K562 (cell line): ENCODE results near the gene CFAP107. TPM values are rescaled to one million over a fixed set of nuclear protein-coding genes. Genes with fewer than 3 reads are reported as not detected.

Source experiments
- ATAC-seq: fragments of 200-7000 bp; cut with Tn5 transposase; 3 replicates; pipeline ENCODE4 v1.9.1; 2020; ENCODE audit warnings: moderate library complexity
- BruUV-seq: library from RNA; stranded (reverse); fragments of 400-500 nt; replicated peaks from 2 replicates; lab custom pipeline; 2021; lab: Mats Ljungman, UMichigan
- CTCF ChIA-PET: fragments of 300-600 bp; formaldehyde crosslinking; extraction: SDS; loops from one replicate; lab custom pipeline; 2021; ENCODE audit warnings: low intra/inter-chr PET ratio; lab: Yijun Ruan, JAX
- POLR2A ChIA-PET: fragments of 300-600, 350-650 bp; sonication (Branson Sonifier 250); formaldehyde crosslinking; extraction: SDS; loops from one replicate; lab custom pipeline; 2021; ENCODE audit warnings: antibody characterized with exemption, inconsistent platforms; lab: Yijun Ruan, JAX
- DNase-seq, 4 experiments: peaks; one replicate each; pipeline versions ENCODE4 v3.0.0 to v3.0.0-alpha.2; 2011 to 2018; ENCODE audit warnings: low spot score in 3 of 4, mixed read lengths in 3 of 4; ENCODE audit errors: extremely low read depth in 1 of 4
- FAIRE-seq: peaks from 2 replicates; lab custom pipeline; 2011; peaks lifted over from hg19 to GRCh38; lab: Jason Lieb, UNC
- H2AFZ ChIP-seq: 2 replicates; pipeline ENCODE4 v1.6.0; 2011; ENCODE audit warnings: low read depth, low read length, control low read depth, inconsistent platforms
- H3K27ac ChIP-seq: fragments of 200-600 bp; 3 replicates; pipeline ENCODE4 v1.8.0; 2011; ENCODE audit warnings: low read depth, mild to moderate bottlenecking, control low read depth, inconsistent platforms, low read length, moderate library complexity, mixed read lengths; ENCODE audit errors: extremely low read depth
- H3K27me3 ChIP-seq, 2 experiments: fragments of 300-600 bp in 1 of 2; 2 replicates in 1 of 2; 3 replicates in 1 of 2; pipeline versions ENCODE4 v1.6.0 to v1.8.0; 2011; ENCODE audit warnings: inconsistent platforms in 2 of 2, low read length in 2 of 2, mild to moderate bottlenecking in 1 of 2, mixed read lengths in 1 of 2, moderate library complexity in 1 of 2; ENCODE audit not compliant: control insufficient read depth in 2 of 2, insufficient read depth in 2 of 2
- H3K36me3 ChIP-seq: fragments of 300-600 bp; 3 replicates; pipeline ENCODE4 v1.8.0; 2011; ENCODE audit warnings: mild to moderate bottlenecking, low read length, inconsistent platforms; ENCODE audit not compliant: control insufficient read depth, insufficient read depth
- H3K4me1 ChIP-seq, 2 experiments: fragments of 200-600 bp in 1 of 2; replicated peaks in 1 of 2; 2 replicates in 1 of 2; 3 replicates in 1 of 2; pipeline versions ENCODE4 v1.5.1 to v1.8.0; 2011; ENCODE audit warnings: inconsistent platforms in 2 of 2, low read length in 2 of 2, mild to moderate bottlenecking in 1 of 2, mixed read lengths in 1 of 2, moderate library complexity in 1 of 2; ENCODE audit not compliant: control insufficient read depth in 2 of 2, insufficient read depth in 2 of 2
- H3K4me2 ChIP-seq: 2 replicates; pipeline ENCODE4 v1.6.1; 2011; ENCODE audit warnings: low read length, control low read depth, inconsistent platforms, mixed read lengths; ENCODE audit not compliant: insufficient read depth
- H3K4me3 ChIP-seq: fragments of 200-600 bp; sonication (generic), shearing (Covaris generic); 2 replicates; pipeline ENCODE4 v1.5.1; 2016; ENCODE audit warnings: control low read depth, inconsistent platforms
- H3K79me2 ChIP-seq: fragments of 200-600 bp; 3 replicates; pipeline ENCODE4 v1.8.0; 2011; ENCODE audit warnings: low read length, inconsistent platforms; ENCODE audit not compliant: control insufficient read depth, insufficient read depth
- H3K9ac ChIP-seq, 2 experiments: 2 replicates each; pipeline versions ENCODE4 v1.6.0 to v1.6.1; 2011; ENCODE audit warnings: low read depth in 2 of 2, low read length in 2 of 2, control low read depth in 1 of 2, inconsistent platforms in 1 of 2, mild to moderate bottlenecking in 1 of 2, mixed read lengths in 1 of 2; ENCODE audit not compliant: insufficient read depth in 1 of 2
- H3K9me1 ChIP-seq: one replicate; pipeline ENCODE4 v1.6.0; 2011; ENCODE audit warnings: inconsistent platforms, mild to moderate bottlenecking, low read length, moderate library complexity; ENCODE audit not compliant: control insufficient read depth, insufficient read depth
- H3K9me3 ChIP-seq: replicated peaks from 2 replicates; pipeline ENCODE4 v1.5.1; 2011; ENCODE audit warnings: low read depth, low read length, inconsistent platforms; ENCODE audit not compliant: control insufficient read depth, insufficient read depth
- H4K20me1 ChIP-seq: replicated peaks from 2 replicates; pipeline ENCODE4 v1.6.1; 2011; ENCODE audit warnings: low read length, inconsistent platforms, mixed read lengths; ENCODE audit not compliant: control insufficient read depth, insufficient read depth
- CBX3 ChIP-seq, 2 experiments: IDR thresholded peaks; 1 replicate in 1 of 2; 2 replicates in 1 of 2; pipeline ENCODE4 v1.6.1; 2012; ENCODE audit warnings: inconsistent platforms in 2 of 2, low read length in 2 of 2, borderline replicate concordance in 1 of 2, control low read depth in 1 of 2
- CSDE1 ChIP-seq, 2 experiments: fragments of 450-650 bp; IDR thresholded peaks; 2 replicates each; pipeline ENCODE4 v1.6.1; 2016; ENCODE audit warnings: mild to moderate bottlenecking in 1 of 2
- NR1H2 ChIP-seq: sonication (generic); formaldehyde crosslinking; IDR thresholded peaks from 2 replicates; pipeline ENCODE4 v1.4.0; 2020; ENCODE audit warnings: mild to moderate bottlenecking, missing genetic modification reagents
- PATZ1 ChIP-seq: fragments of 250-450 bp; sonication (Bioruptor Pico); IDR thresholded peaks from 2 replicates; pipeline ENCODE4 v1.5.0; 2020; ENCODE audit warnings: mild to moderate bottlenecking, borderline replicate concordance
- POLR3A ChIP-seq: IDR thresholded peaks from 2 replicates; pipeline ENCODE4 v1.6.1; 2011; ENCODE audit warnings: borderline replicate concordance, mild to moderate bottlenecking, moderate library complexity; ENCODE audit not compliant: insufficient read length, insufficient read depth; ENCODE audit errors: extremely low read depth
- RNF2 ChIP-seq: sonication (generic); IDR thresholded peaks from 2 replicates; pipeline ENCODE4 v1.6.1; 2016
- SMARCA5 ChIP-seq: fragments of 450-650 bp; IDR thresholded peaks from 2 replicates; pipeline ENCODE4 v1.6.1; 2016
- SREBF1 ChIP-seq: fragments of 150-350 bp; IDR thresholded peaks from 2 replicates; pipeline ENCODE4 v1.6.1; 2014; ENCODE audit warnings: antibody characterized with exemption, low read depth, low read length, borderline replicate concordance
- STAT5B ChIP-seq: fragments of 250-450 bp; sonication (Bioruptor Pico); IDR thresholded peaks from 2 replicates; pipeline ENCODE4 v1.8.0; 2021; ENCODE audit warnings: mild to moderate bottlenecking, inconsistent platforms
- TRIM28 ChIP-seq: fragments of 450-650 bp; IDR thresholded peaks from 2 replicates; pipeline ENCODE4 v1.6.1; 2017
- YBX1 ChIP-seq: fragments of 450-650 bp; IDR thresholded peaks from 2 replicates; pipeline ENCODE4 v1.7.1; 2016; ENCODE audit warnings: mild to moderate bottlenecking
- ZC3H11A ChIP-seq: IDR thresholded peaks from 2 replicates; pipeline ENCODE4 v1.6.1; 2012; ENCODE audit warnings: low read depth, low read length, improper control_type of control experiment
- ZNF668 ChIP-seq: fragments of 250-450 bp; sonication (Bioruptor Pico); IDR thresholded peaks from 2 replicates; pipeline ENCODE4 v1.8.0; 2022; ENCODE audit warnings: mild to moderate bottlenecking, inconsistent platforms
- ZSCAN29 ChIP-seq: fragments of 450-650 bp; IDR thresholded peaks from 2 replicates; pipeline ENCODE4 v1.6.1; 2017
- ZZZ3 ChIP-seq: fragments of 450-650 bp; IDR thresholded peaks from 2 replicates; pipeline ENCODE4 v1.6.1; 2016; ENCODE audit warnings: antibody characterized with exemption, mild to moderate bottlenecking, moderate library complexity
- WGBS: fragments of 100-300 bp; shearing (Covaris generic); methylation state at CpG from one replicate; pipeline ENCODE4 v1.1.6; 2016; ENCODE audit warnings: low coverage, mixed read lengths; ENCODE audit not compliant: insufficient coverage; ENCODE audit errors: missing lambda C conversion rate; 5-methylcytosine and 5-hydroxymethylcytosine counted together
- in situ Hi-C: fragments of 300-500 bp; cut with MboI; formaldehyde crosslinking; loops from 4 replicates; pipeline ENCODE4 v1.15.0; 2018; ENCODE audit warnings: inconsistent platforms, mixed read lengths
- intact Hi-C: fragments of 100-400 bp; cut with micrococcal nuclease; formaldehyde crosslinking; loops from 2 replicates; pipeline ENCODE4 v1.14.2; 2022
- polyA plus RNA-seq, 8 experiments: library from polyadenylated mRNA; depleted of rRNA in 4 of 8; stranded (reverse) in 5 of 8; unstranded in 3 of 8; fragments of >200 nt; fragmentation: Nextera tagmentation in 2 of 8; fragmentation: Illumina TruSeq in 1 of 8; extraction: Ambion mirVana in 2 of 8; extraction: Trizol in 1 of 8; gene quantifications; 2 replicates each; pipeline versions ENCODE4 v1.2.1 to v1.2.3, GENCODE V29; 2011 to 2014; ENCODE audit warnings: inconsistent platforms in 1 of 8, missing spikeins in 1 of 8
- total RNA-seq, 7 experiments: library from RNA; depleted of rRNA in 6 of 7; stranded (reverse); fragments of >200 nt in 6 of 7; fragmentation: Illumina TruSeq in 2 of 7; extraction: Trizol in 2 of 7; gene quantifications; 2 replicates each; pipeline versions ENCODE4 v1.2.1 to v1.2.3, GENCODE V29; 2011 to 2021; ENCODE audit warnings: low replicate concordance in 1 of 7
- TF ChIP-seq, protein P1 (sequence below): fragments of 250-450 bp; sonication (Bioruptor Pico); IDR thresholded peaks from 2 replicates; pipeline ENCODE4 v1.8.0; 2022; ENCODE audit warnings: inconsistent platforms, mild to moderate bottlenecking, moderate library complexity, borderline replicate concordance
- TF ChIP-seq, protein P2 (sequence below): sonication (generic); formaldehyde crosslinking; IDR thresholded peaks from 2 replicates; pipeline ENCODE4 v1.8.0; 2023; ENCODE audit warnings: mild to moderate bottlenecking, missing genetic modification reagents

The CFAP107 gene
- total and polyA plus RNA-seq, 9 of the 15 experiments (the other 6 are each of a cell fraction or from before 2014, with no cell fraction given): 0.03 to 0.08 TPM; not detected in 7

- in situ Hi-C loops: no loop called here
- no peaks in the 10 kb centered on the region for H4K20me1 ChIP-seq
- intact Hi-C loops: no loop called here
- DNase-seq: no peak
- H3K9ac ChIP-seq: no peak overlapping the region
- H3K27ac ChIP-seq: no peak overlapping the region
- H3K9me3 ChIP-seq: no peaks in the 10 kb centered on the region
- H3K79me2 ChIP-seq: no peaks in the 10 kb centered on the region
- no peak overlapping the region for H2AFZ ChIP-seq
- H3K4me2 ChIP-seq: no peak overlapping the region
- no peak for FAIRE-seq
- no peaks in the 10 kb centered on the region for H3K4me1 ChIP-seq
- no peaks in the 10 kb centered on the region for H3K9me1 ChIP-seq
- BruUV-seq: no TSS peak
- ChIA-PET CTCF (no interaction called here), POLR2A (interaction anchor here (0.6 to 1.0 kb wide), 4 partner anchors 13 to 785 kb away, joined by 3 to 6 read pairs (median 3); no protein-coding TSS in a partner anchor)
- no peak overlapping the region for H3K4me3 ChIP-seq
- H3K27me3 ChIP-seq: peaks cover 5 to 31% of the 10 kb centered on the region in 2 experiments; a peak in 3 of 5 replicates
- ATAC-seq: no peak
- H3K36me3 ChIP-seq: no peaks in the 10 kb centered on the region
- 1% methylated on average over 5 of the region's 5 CpGs for WGBS
- TF ChIP-seq ZSCAN29: no peak
- TF ChIP-seq, protein P1, sequence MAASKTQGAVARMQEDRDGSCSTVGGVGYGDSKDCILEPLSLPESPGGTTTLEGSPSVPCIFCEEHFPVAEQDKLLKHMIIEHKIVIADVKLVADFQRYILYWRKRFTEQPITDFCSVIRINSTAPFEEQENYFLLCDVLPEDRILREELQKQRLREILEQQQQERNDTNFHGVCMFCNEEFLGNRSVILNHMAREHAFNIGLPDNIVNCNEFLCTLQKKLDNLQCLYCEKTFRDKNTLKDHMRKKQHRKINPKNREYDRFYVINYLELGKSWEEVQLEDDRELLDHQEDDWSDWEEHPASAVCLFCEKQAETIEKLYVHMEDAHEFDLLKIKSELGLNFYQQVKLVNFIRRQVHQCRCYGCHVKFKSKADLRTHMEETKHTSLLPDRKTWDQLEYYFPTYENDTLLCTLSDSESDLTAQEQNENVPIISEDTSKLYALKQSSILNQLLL (CRISPR knock-in tag): no peak
- no peak for TF ChIP-seq NR1H2 (CRISPR knock-in tag)
- no peak for TF ChIP-seq POLR3A
- no peak for TF ChIP-seq CBX3 (IDR thresholded peaks at IDR 0.05; ENCODE audit: borderline replicate concordance in 1 of 2, low read length in 2 of 2)
- TF ChIP-seq YBX1: no peak
- TF ChIP-seq, protein P2, sequence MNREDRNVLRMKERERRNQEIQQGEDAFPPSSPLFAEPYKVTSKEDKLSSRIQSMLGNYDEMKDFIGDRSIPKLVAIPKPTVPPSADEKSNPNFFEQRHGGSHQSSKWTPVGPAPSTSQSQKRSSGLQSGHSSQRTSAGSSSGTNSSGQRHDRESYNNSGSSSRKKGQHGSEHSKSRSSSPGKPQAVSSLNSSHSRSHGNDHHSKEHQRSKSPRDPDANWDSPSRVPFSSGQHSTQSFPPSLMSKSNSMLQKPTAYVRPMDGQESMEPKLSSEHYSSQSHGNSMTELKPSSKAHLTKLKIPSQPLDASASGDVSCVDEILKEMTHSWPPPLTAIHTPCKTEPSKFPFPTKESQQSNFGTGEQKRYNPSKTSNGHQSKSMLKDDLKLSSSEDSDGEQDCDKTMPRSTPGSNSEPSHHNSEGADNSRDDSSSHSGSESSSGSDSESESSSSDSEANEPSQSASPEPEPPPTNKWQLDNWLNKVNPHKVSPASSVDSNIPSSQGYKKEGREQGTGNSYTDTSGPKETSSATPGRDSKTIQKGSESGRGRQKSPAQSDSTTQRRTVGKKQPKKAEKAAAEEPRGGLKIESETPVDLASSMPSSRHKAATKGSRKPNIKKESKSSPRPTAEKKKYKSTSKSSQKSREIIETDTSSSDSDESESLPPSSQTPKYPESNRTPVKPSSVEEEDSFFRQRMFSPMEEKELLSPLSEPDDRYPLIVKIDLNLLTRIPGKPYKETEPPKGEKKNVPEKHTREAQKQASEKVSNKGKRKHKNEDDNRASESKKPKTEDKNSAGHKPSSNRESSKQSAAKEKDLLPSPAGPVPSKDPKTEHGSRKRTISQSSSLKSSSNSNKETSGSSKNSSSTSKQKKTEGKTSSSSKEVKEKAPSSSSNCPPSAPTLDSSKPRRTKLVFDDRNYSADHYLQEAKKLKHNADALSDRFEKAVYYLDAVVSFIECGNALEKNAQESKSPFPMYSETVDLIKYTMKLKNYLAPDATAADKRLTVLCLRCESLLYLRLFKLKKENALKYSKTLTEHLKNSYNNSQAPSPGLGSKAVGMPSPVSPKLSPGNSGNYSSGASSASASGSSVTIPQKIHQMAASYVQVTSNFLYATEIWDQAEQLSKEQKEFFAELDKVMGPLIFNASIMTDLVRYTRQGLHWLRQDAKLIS: no peak
- no peak for TF ChIP-seq ZC3H11A
- TF ChIP-seq ZNF668: no peak
- no peak for TF ChIP-seq RNF2
- no peak for TF ChIP-seq SMARCA5
- TF ChIP-seq ZZZ3: no peak
- TF ChIP-seq PATZ1 (CRISPR knock-in tag): no peak
- no peak for TF ChIP-seq SREBF1
- TF ChIP-seq TRIM28: no peak
- TF ChIP-seq CSDE1 (IDR thresholded peaks at IDR 0.05): no peak
- TF ChIP-seq STAT5B: no peak
Measured at GRCh38 chr1:12764016-12764415, 18.0 kb downstream of the CFAP107 start.
